CD4-positive, alpha-beta memory T cell (primary cell): Measurements from ENCODE around the gene C17orf100. TPM values are rescaled to one million over a fixed set of nuclear protein-coding genes. Genes with fewer than 3 reads are reported as not detected.
"Not testable (repeated sequence)": the region's sequence is repeated elsewhere in the genome, so short reads cannot be mapped to it uniquely, and the experiment has no call there.

ENCODE experiments used
- CTCF ChIA-PET: fragments of 350-600 bp; sonication (Branson Sonifier 250); formaldehyde crosslinking; loops from one replicate; lab custom pipeline; 2021; ENCODE audit warnings: inconsistent platforms; ENCODE audit not compliant: partially characterized antibody; lab: Charles Lee
- POLR2A ChIA-PET: fragments of 350-600 bp; sonication (Branson Sonifier 250); formaldehyde crosslinking; loops from one replicate; lab custom pipeline; 2021; ENCODE audit not compliant: partially characterized antibody; lab: Charles Lee
- DNase-seq, 5 donors: peaks; one replicate each; pipeline versions ENCODE4 v3.0.0 to v3.0.0-alpha.2; 2020 to 2022; ENCODE audit warnings: mixed read lengths in 1 of 5
- H3K27ac ChIP-seq: one replicate; pipeline ENCODE4 v1.7.0; 2013; ENCODE audit warnings: low read depth, low read length
- H3K27me3 ChIP-seq: 2 replicates; pipeline ENCODE4 v1.7.0; 2013; ENCODE audit warnings: mild to moderate bottlenecking, low read length, moderate library complexity; ENCODE audit not compliant: insufficient read depth
- H3K36me3 ChIP-seq: 2 replicates; pipeline ENCODE4 v1.7.0; 2013; ENCODE audit warnings: mild to moderate bottlenecking, low read length, moderate library complexity; ENCODE audit not compliant: insufficient read depth
- H3K4me1 ChIP-seq: 2 replicates; pipeline ENCODE4 v1.7.0; 2013; ENCODE audit warnings: mild to moderate bottlenecking, low read length, moderate library complexity; ENCODE audit not compliant: insufficient read depth
- H3K4me3 ChIP-seq, 2 donors: one replicate each; pipeline ENCODE4 v1.7.0; 2013; ENCODE audit warnings: low read length in 2 of 2, mild to moderate bottlenecking in 1 of 2
- H3K9me3 ChIP-seq, 2 donors: one replicate each; pipeline ENCODE4 v1.7.0; 2013; ENCODE audit warnings: low read length in 2 of 2, control low read depth in 1 of 2; ENCODE audit not compliant: control insufficient read depth in 1 of 2
- H3K27ac Mint-ChIP-seq, 7 donors: one replicate each; pipeline ENCODE4 v1.8.0; 2020 to 2021; ENCODE audit warnings: mixed read lengths in 7 of 7, mild to moderate bottlenecking in 6 of 7, inconsistent platforms in 3 of 7, moderate library complexity in 3 of 7
- H3K27me3 Mint-ChIP-seq, 2 donors: one replicate each; pipeline ENCODE4 v1.8.0; 2020 to 2021; ENCODE audit warnings: mixed read lengths in 2 of 2
- H3K36me3 Mint-ChIP-seq, 2 donors: one replicate each; pipeline ENCODE4 v1.8.0; 2020 to 2021; ENCODE audit warnings: mixed read lengths in 2 of 2, inconsistent platforms in 1 of 2, mild to moderate bottlenecking in 1 of 2
- H3K4me1 Mint-ChIP-seq, 4 donors: one replicate each; pipeline ENCODE4 v1.8.0; 2020 to 2021; ENCODE audit warnings: mixed read lengths in 4 of 4, mild to moderate bottlenecking in 1 of 4
- H3K4me3 Mint-ChIP-seq, 8 donors: one replicate each; pipeline ENCODE4 v1.8.0; 2020 to 2021; ENCODE audit warnings: mixed read lengths in 8 of 8, mild to moderate bottlenecking in 7 of 8, moderate library complexity in 6 of 8, inconsistent platforms in 3 of 8
- H3K9me3 Mint-ChIP-seq, 8 donors: one replicate each; pipeline ENCODE4 v1.8.0; 2020 to 2021; ENCODE audit warnings: mixed read lengths in 8 of 8, mild to moderate bottlenecking in 5 of 8, inconsistent platforms in 3 of 8, moderate library complexity in 1 of 8
- intact Hi-C: fragments of 100-400 bp; cut with micrococcal nuclease; formaldehyde crosslinking; loops from one replicate; pipeline ENCODE4 v1.15.1; 2023
- polyA plus RNA-seq, 2 donors: library from polyadenylated mRNA; unstranded; fragments of 300-500 nt; fragmentation: Illumina TruSeq; gene quantifications; one replicate each; pipeline ENCODE4 v1.2.3, GENCODE V29; 2021
- total RNA-seq, 2 experiments: library from RNA; stranded (reverse); gene quantifications; one replicate each; pipeline ENCODE4 v1.2.3, GENCODE V29; 2021

Gene C17orf100
- total and polyA plus RNA-seq, 4 experiments from 2014 or later: 4.0 to 4.7 (median 4.3) TPM

GRCh38 chr17:6651919-6652452, 424 bp downstream of the C17orf100 start:
- intact Hi-C loops: loop anchor here (1.0 to 10.0 kb wide), 3 partner anchors 12 to 1166 kb away; partner anchors contain the start of genes DERL2, KIAA0753, MIS12 and PIMREG
- H3K27me3 Mint-ChIP-seq: no peaks in the 10 kb centered on the region
- CTCF ChIA-PET: interaction anchor here (1.4 kb wide), 1 partner anchor 10 kb away, joined by 9 read pairs; no protein-coding TSS in a partner anchor
- peak in 4 of 5 donors; percentile 17 to 57 (median 39) for DNase-seq
- peak overlapping the region; percentile 99 for H3K27ac ChIP-seq
- peak overlapping the region; percentile 70 to 99 (median 76) for H3K4me3 Mint-ChIP-seq
- peaks cover 50% of the 10 kb centered on the region for H3K4me1 ChIP-seq
- peaks cover 11% of the 10 kb centered on the region for H3K36me3 ChIP-seq
- H3K27me3 ChIP-seq: no peaks in the 10 kb centered on the region
- H3K36me3 Mint-ChIP-seq: peaks cover 10 to 38% of the 10 kb centered on the region in 2 donors
- no peaks in the 10 kb centered on the region for H3K9me3 ChIP-seq
- POLR2A ChIA-PET: interaction anchor here (3.4 kb wide), 1 partner anchor 12 kb away, joined by 78 read pairs; the partner anchor contains the start of genes KIAA0753 and TXNDC17
- H3K27ac Mint-ChIP-seq: peak overlapping the region; percentile 2 to 90 (median 74)
- H3K4me3 ChIP-seq: peak overlapping the region; percentile 80 to 83
- peaks cover 35 to 79% (median 59%) of the 10 kb centered on the region in 4 donors for H3K4me1 Mint-ChIP-seq
- peaks cover 0 to 2% (median 0%) of the 10 kb centered on the region in 8 donors for H3K9me3 Mint-ChIP-seq

- peak overlapping the region in 5 of 7 donors; percentile 2 to 86 (median 62) for H3K27ac Mint-ChIP-seq
- no peak overlapping the region for H3K4me3 ChIP-seq
- intact Hi-C loops: loop anchor here (10.0 kb wide), 1 partner anchor 210 kb away; the partner anchor contains the start of gene PIMREG
Measured at GRCh38 chr17:6654841-6655731, 3.5 kb downstream of the C17orf100 start.

GRCh38 chr17:6655732-6656361, 4.3 kb downstream of the C17orf100 start:
- intact Hi-C loops: loop anchor here (10.0 kb wide), 1 partner anchor 211 kb away; the partner anchor contains the start of gene PIMREG
- H3K4me3 Mint-ChIP-seq: peak overlapping the region; percentile 79 to 95 (median 86)
- CTCF ChIA-PET, H3K9me3 Mint-ChIP-seq, H3K27ac ChIP-seq, H3K36me3 ChIP-seq, H3K9me3 ChIP-seq, H3K27me3 Mint-ChIP-seq, H3K27me3 ChIP-seq, H3K4me3 ChIP-seq, POLR2A ChIA-PET: not testable (repeated sequence)
- DNase-seq: peak in 2 of 5 donors; percentile 11 to 25
- peaks cover 0 to 15% of the 10 kb centered on the region in 2 donors for H3K36me3 Mint-ChIP-seq
- peaks cover 28 to 71% (median 53%) of the 10 kb centered on the region in 4 donors for H3K4me1 Mint-ChIP-seq
- peaks cover 40% of the 10 kb centered on the region for H3K4me1 ChIP-seq
- H3K27ac Mint-ChIP-seq: peak overlapping the region in 6 of 7 donors; percentile 19 to 93 (median 71)

More at GRCh38 chr17:6654841-6655731, 3.5 kb downstream of the C17orf100 start:
- Histone ChIP-seq H3K4me1 (peaks cover 46% of the 10 kb centered on the region), H3K27ac (no peak overlapping the region), H3K27me3 (no peaks in the 10 kb centered on the region), H3K9me3 (no peaks in the 10 kb centered on the region), H3K36me3 (no peaks in the 10 kb centered on the region)
- H3K4me3 Mint-ChIP-seq: peak overlapping the region; percentile 62 to 95 (median 81)
- ChIA-PET CTCF (no interaction called here), POLR2A (interaction anchor here (1.2 kb wide), 1 partner anchor 14 kb away, joined by 4 read pairs; the partner anchor contains the start of genes KIAA0753 and TXNDC17)
- peaks cover 0 to 19% of the 10 kb centered on the region in 2 donors for H3K36me3 Mint-ChIP-seq
- no peaks in the 10 kb centered on the region for H3K27me3 Mint-ChIP-seq
- peaks cover 0 to 2% (median 0%) of the 10 kb centered on the region in 8 donors for H3K9me3 Mint-ChIP-seq
- DNase-seq: no peak
- H3K4me1 Mint-ChIP-seq: peaks cover 27 to 70% (median 52%) of the 10 kb centered on the region in 4 donors

- peak overlapping the region; percentile 57 to 69 for H3K4me3 ChIP-seq
- ChIA-PET CTCF (interaction anchor here (1.0 kb wide), 1 partner anchor 15 kb away, joined by 3 read pairs; no protein-coding TSS in a partner anchor), POLR2A (interaction anchor here (0.8 to 1.5 kb wide), 5 partner anchors 8 to 358 kb away, joined by 3 to 30 read pairs (median 3); partner anchors contain the start of genes KIAA0753, TXNDC17 and XAF1)
- H3K9me3 ChIP-seq, H3K36me3 ChIP-seq, H3K27me3 ChIP-seq, H3K9me3 Mint-ChIP-seq, H3K27me3 Mint-ChIP-seq: not testable (repeated sequence)
- peak overlapping the region; percentile 86 to 96 (median 92) for H3K27ac Mint-ChIP-seq
- H3K36me3 Mint-ChIP-seq: peaks cover 5 to 14% of the 10 kb centered on the region in 2 donors
- H3K4me1 ChIP-seq: peaks cover 36% of the 10 kb centered on the region
- peaks cover 27 to 70% (median 54%) of the 10 kb centered on the region in 4 donors for H3K4me1 Mint-ChIP-seq
- peak; percentile 70 to 78 (median 75) for DNase-seq
- peak overlapping the region; percentile 80 to 96 (median 94) for H3K4me3 Mint-ChIP-seq
- H3K27ac ChIP-seq: peak overlapping the region; percentile 67
- intact Hi-C loops: loop anchor here (10.0 kb wide), 1 partner anchor 212 kb away; the partner anchor contains the start of gene PIMREG
Measured at GRCh38 chr17:6656797-6657632, 5.5 kb downstream of the C17orf100 start.

- Histone ChIP-seq H3K27ac (peak overlapping the region; percentile 67), H3K9me3 (no peaks in the 10 kb centered on the region), H3K4me1 (peaks cover 28% of the 10 kb centered on the region), H3K4me3 (peak overlapping the region; percentile 57 to 69), H3K36me3 (no peaks in the 10 kb centered on the region), H3K27me3 (no peaks in the 10 kb centered on the region)
- POLR2A ChIA-PET: interaction anchor here (0.8 to 1.5 kb wide), 5 partner anchors 9 to 357 kb away, joined by 3 to 30 read pairs (median 3); partner anchors contain the start of genes KIAA0753, TXNDC17 and XAF1
- CTCF ChIA-PET: interaction anchor here (1.0 kb wide), 1 partner anchor 16 kb away, joined by 3 read pairs; no protein-coding TSS in a partner anchor
- intact Hi-C loops: loop anchor here (10.0 kb wide), 1 partner anchor 213 kb away; the partner anchor contains the start of gene PIMREG
- Mint-ChIP-seq H3K4me3 (peak overlapping the region; percentile 80 to 96 (median 94)), H3K27ac (peak overlapping the region; percentile 86 to 96 (median 92)), H3K4me1 (peaks cover 25 to 62% (median 48%) of the 10 kb centered on the region in 4 donors), H3K36me3 (peaks cover 5 to 14% of the 10 kb centered on the region in 2 donors), H3K27me3 (no peaks in the 10 kb centered on the region), H3K9me3 (no peaks in the 10 kb centered on the region)
- DNase-seq: no peak
Measured at GRCh38 chr17:6657633-6658287, 6.2 kb downstream of the C17orf100 start.
